Neutrophil (primary cell): ENCODE data around the gene ADGRG4.

Source experiments
- H3K27ac ChIP-seq: fragments of 200-600 bp; sonication (generic); 2 replicates; pipeline ENCODE4 v1.5.1; 2016; ENCODE audit warnings: mild to moderate bottlenecking, moderate library complexity
- H3K27me3 ChIP-seq: fragments of 200-600 bp; sonication (generic); 2 replicates; pipeline ENCODE4 v1.6.0; 2016; ENCODE audit warnings: mild to moderate bottlenecking
- H3K36me3 ChIP-seq: fragments of 200-600 bp; sonication (generic); 2 replicates; pipeline ENCODE4 v1.5.1; 2017
- H3K4me1 ChIP-seq, 2 experiments: fragments of 200-600 bp in 1 of 2; sonication (generic) in 1 of 2; 1 replicate in 1 of 2; 2 replicates in 1 of 2; pipeline versions ENCODE4 v1.5.1 to v1.6.1; 2013 to 2016; ENCODE audit warnings: low read depth in 1 of 2, low read length in 1 of 2, mild to moderate bottlenecking in 1 of 2, moderate library complexity in 1 of 2; ENCODE audit not compliant: control insufficient read depth in 1 of 2, insufficient read depth in 1 of 2
- H3K4me3 ChIP-seq, 2 experiments: fragments of 200-600 bp in 1 of 2; sonication (generic) in 1 of 2; 1 replicate in 1 of 2; 2 replicates in 1 of 2; pipeline ENCODE4 v1.5.1; 2013 to 2016; ENCODE audit warnings: low read depth in 1 of 2, low read length in 1 of 2, mild to moderate bottlenecking in 1 of 2, moderate library complexity in 1 of 2
- H3K9me3 ChIP-seq: fragments of 200-600 bp; sonication (generic); 2 replicates; pipeline ENCODE4 v1.5.1; 2016
- TF ChIP-seq, protein P1 (sequence below): fragments of 200-600 bp; sonication (generic); IDR thresholded peaks from 2 replicates; pipeline ENCODE4 v1.5.1; 2016; ENCODE audit warnings: antibody characterized with exemption

ADGRG4 gene

DNA sequence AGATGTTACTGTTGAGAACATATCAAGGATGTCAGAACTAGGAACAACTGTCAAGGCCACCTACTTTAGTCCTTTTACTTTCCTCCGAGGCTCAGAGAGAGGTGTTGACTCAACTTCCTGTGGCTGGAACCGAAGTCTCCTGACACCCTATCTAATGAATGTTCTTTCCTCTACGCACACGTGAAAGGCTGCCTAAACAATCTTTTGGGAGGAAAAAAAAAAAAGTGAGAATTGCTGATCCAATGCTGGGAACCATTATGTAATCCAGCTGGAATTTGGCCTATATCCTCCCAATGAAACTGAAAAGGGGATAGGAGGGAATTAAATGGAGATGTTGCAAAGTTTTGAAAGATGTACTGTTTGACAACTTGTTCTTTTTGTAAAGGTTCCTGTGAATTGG, 41.2 kb upstream of the ADGRG4 start:
- H3K9me3 ChIP-seq, result no peaks in the 10 kb centered on the region
- TF ChIP-seq, protein P1, sequence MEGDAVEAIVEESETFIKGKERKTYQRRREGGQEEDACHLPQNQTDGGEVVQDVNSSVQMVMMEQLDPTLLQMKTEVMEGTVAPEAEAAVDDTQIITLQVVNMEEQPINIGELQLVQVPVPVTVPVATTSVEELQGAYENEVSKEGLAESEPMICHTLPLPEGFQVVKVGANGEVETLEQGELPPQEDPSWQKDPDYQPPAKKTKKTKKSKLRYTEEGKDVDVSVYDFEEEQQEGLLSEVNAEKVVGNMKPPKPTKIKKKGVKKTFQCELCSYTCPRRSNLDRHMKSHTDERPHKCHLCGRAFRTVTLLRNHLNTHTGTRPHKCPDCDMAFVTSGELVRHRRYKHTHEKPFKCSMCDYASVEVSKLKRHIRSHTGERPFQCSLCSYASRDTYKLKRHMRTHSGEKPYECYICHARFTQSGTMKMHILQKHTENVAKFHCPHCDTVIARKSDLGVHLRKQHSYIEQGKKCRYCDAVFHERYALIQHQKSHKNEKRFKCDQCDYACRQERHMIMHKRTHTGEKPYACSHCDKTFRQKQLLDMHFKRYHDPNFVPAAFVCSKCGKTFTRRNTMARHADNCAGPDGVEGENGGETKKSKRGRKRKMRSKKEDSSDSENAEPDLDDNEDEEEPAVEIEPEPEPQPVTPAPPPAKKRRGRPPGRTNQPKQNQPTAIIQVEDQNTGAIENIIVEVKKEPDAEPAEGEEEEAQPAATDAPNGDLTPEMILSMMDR, result no peak
- H3K27me3 ChIP-seq, result no peaks in the 10 kb centered on the region
- H3K4me3 ChIP-seq, result no peak overlapping the region
- H3K4me1 ChIP-seq, result peaks cover 0 to 6% of the 10 kb centered on the region in 2 experiments
- no peak overlapping the region for H3K27ac ChIP-seq
- no peaks in the 10 kb centered on the region for H3K36me3 ChIP-seq

DNA sequence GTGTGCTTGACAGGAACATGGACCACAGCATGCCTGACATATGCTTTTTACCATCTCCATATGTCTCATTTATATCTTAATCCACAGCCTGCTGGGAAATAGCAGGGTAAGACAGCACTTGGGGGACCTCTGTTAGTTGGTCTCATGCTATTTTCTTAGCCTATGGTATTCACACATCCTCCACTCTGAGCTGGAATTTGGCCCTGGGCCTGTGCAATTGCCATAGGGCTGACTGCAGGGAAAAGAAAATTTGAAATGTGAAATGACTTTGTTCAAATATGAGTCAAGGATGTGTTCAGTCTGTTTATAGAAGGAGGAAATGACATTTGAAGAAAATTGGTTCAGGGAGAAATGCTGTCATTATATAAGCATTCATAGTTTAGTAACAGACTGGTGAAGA, 40.0 kb upstream of the ADGRG4 start:
- Histone ChIP-seq H3K4me3 (no peak overlapping the region), H3K27ac (no peak overlapping the region), H3K36me3 (no peaks in the 10 kb centered on the region), H3K27me3 (no peaks in the 10 kb centered on the region), H3K9me3 (no peaks in the 10 kb centered on the region), H3K4me1 (peaks cover 0 to 6% of the 10 kb centered on the region in 2 experiments)
- TF ChIP-seq, protein P1, result no peak

GRCh38 chrX:136261321-136261720, 39.4 kb upstream of the ADGRG4 start:
- peaks cover 0 to 6% of the 10 kb centered on the region in 2 experiments for H3K4me1 ChIP-seq
- TF ChIP-seq, protein P1, result no peak

GRCh38 chrX:136262243-136262642, 38.5 kb upstream of the ADGRG4 start:
- no peaks in the 10 kb centered on the region for H3K27me3 ChIP-seq
- H3K27ac ChIP-seq, result no peak overlapping the region
- H3K4me3 ChIP-seq, result no peak overlapping the region
- no peaks in the 10 kb centered on the region for H3K36me3 ChIP-seq
- H3K4me1 ChIP-seq, result peaks cover 0 to 6% of the 10 kb centered on the region in 2 experiments
- TF ChIP-seq, protein P1, result no peak
- no peaks in the 10 kb centered on the region for H3K9me3 ChIP-seq

More at GRCh38 chrX:136261321-136261720, 39.4 kb upstream of the ADGRG4 start:
- H3K4me3 ChIP-seq, result no peak overlapping the region
- no peaks in the 10 kb centered on the region for H3K36me3 ChIP-seq
- no peaks in the 10 kb centered on the region for H3K9me3 ChIP-seq
- no peaks in the 10 kb centered on the region for H3K27me3 ChIP-seq
- H3K27ac ChIP-seq, result no peak overlapping the region

DNA sequence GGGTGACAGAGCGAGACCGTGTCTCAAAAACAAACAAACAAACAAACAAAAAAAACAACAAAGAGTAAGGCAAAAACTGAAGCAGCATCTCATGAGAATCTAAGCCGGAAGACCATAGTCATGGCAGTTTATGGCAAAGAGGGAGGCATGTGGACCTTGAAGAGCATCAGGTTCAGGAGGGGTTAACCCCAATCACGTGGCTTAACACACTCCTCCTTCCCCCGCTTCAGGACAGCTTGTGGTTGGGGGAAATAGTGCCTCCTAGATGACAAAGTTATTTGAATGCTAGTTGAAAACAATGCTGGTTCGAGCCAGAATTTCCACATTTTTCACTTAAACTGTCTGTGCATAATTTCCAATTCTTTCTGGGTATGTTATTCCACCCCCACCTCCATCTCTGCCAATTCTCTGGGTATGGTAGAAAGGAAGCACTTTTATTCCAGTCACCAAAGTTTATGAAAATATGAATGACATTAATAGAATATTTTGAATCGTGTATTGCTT, 37.9 kb upstream of the ADGRG4 start:
- H3K4me1 ChIP-seq, result peaks cover 0 to 6% of the 10 kb centered on the region in 2 experiments
- TF ChIP-seq, protein P1, result no peak
- no peak overlapping the region for H3K4me3 ChIP-seq
- no peaks in the 10 kb centered on the region for H3K36me3 ChIP-seq
- no peaks in the 10 kb centered on the region for H3K9me3 ChIP-seq
- H3K27ac ChIP-seq, result no peak overlapping the region
- H3K27me3 ChIP-seq, result no peaks in the 10 kb centered on the region

DNA sequence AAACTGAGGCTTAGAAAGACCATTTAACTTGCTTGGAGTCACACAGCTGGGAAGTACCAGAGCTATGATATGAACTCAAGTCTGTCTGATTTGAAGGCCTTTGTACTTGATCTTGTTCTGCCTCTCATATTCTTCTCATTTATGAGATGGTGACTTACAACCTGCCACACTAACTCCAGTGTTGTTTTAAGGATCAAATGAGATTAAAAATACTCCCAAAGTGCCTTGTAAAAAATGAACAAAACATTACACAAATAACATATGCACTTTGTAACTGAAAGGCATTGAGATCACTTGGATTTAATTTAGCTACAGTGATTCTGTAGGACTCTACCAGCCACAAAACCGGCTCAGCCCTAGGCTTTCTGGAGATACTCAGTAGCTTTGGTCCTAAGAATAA, 33.9 kb upstream of the ADGRG4 start:
- Histone ChIP-seq H3K9me3 (no peaks in the 10 kb centered on the region), H3K27me3 (no peaks in the 10 kb centered on the region)

More for the DNA sequence above, 33.9 kb upstream of the ADGRG4 start:
- no peak overlapping the region for H3K4me3 ChIP-seq
- no peaks in the 10 kb centered on the region for H3K36me3 ChIP-seq
- H3K4me1 ChIP-seq, result no peaks in the 10 kb centered on the region
- no peak overlapping the region for H3K27ac ChIP-seq
- TF ChIP-seq, protein P1, result no peak
